WTC11 (cell line): Measurements from ENCODE around the gene GSN. TPM values are rescaled to one million over a fixed set of nuclear protein-coding genes. Genes with fewer than 3 reads are reported as not detected.

ENCODE experiments used
- ATAC-seq: fragments of 200-7000 bp; cut with Tn5 transposase; 2 replicates; pipeline ENCODE4 v1.10.0; 2021; ENCODE audit warnings: mild to moderate bottlenecking, moderate library complexity
- CTCF ChIA-PET: fragments of 300-600 bp; sonication (Branson Sonifier 250); formaldehyde crosslinking; loops from one replicate; lab custom pipeline; 2021; ENCODE audit warnings: antibody characterized with exemption; lab: Charles Lee
- POLR2A ChIA-PET: fragments of 350-600 bp; sonication (Branson Sonifier 250); formaldehyde crosslinking; loops from one replicate; lab custom pipeline; 2021; ENCODE audit warnings: antibody characterized with exemption; lab: Charles Lee
- DNase-seq: peaks from one replicate; pipeline ENCODE4 v3.0.0; 2021; ENCODE audit warnings: low spot score
- H3K27ac Mint-ChIP-seq: 2 replicates; pipeline ENCODE4 v1.8.0; 2021; ENCODE audit warnings: mixed read lengths
- H3K27me3 Mint-ChIP-seq: 2 replicates; pipeline ENCODE4 v1.8.0; 2021; ENCODE audit warnings: low read depth, mild to moderate bottlenecking, moderate library complexity, mixed read lengths
- H3K36me3 Mint-ChIP-seq: 2 replicates; pipeline ENCODE4 v1.8.0; 2021; ENCODE audit warnings: mixed read lengths
- H3K4me1 Mint-ChIP-seq: 2 replicates; pipeline ENCODE4 v1.8.0; 2022; ENCODE audit warnings: mixed read lengths
- H3K4me3 Mint-ChIP-seq: 2 replicates; pipeline ENCODE4 v1.8.0; 2021; ENCODE audit warnings: mild to moderate bottlenecking, moderate library complexity, mixed read lengths
- H3K9me3 Mint-ChIP-seq: 2 replicates; pipeline ENCODE4 v1.8.0; 2021; ENCODE audit warnings: mixed read lengths
- ATF1 ChIP-seq: sonication (generic); formaldehyde crosslinking; IDR thresholded peaks from 2 replicates; pipeline ENCODE4 v1.8.1; 2023; ENCODE audit warnings: mild to moderate bottlenecking, moderate library complexity, missing genetic modification reagents
- EMX1 ChIP-seq: fragments of 250-450 bp; sonication (Bioruptor Pico); IDR thresholded peaks from 2 replicates; pipeline ENCODE4 v1.8.0; 2021; ENCODE audit warnings: mild to moderate bottlenecking
- ETV6 ChIP-seq: sonication (generic); formaldehyde crosslinking; IDR thresholded peaks from 2 replicates; pipeline ENCODE4 v1.8.1; 2022; ENCODE audit warnings: mild to moderate bottlenecking, missing genetic modification reagents
- KAT7 ChIP-seq: sonication (generic); formaldehyde crosslinking; IDR thresholded peaks from 2 replicates; pipeline ENCODE4 v1.8.1; 2023; ENCODE audit warnings: missing genetic modification reagents, mild to moderate bottlenecking, borderline replicate concordance
- NFE2L1 ChIP-seq: sonication (generic); formaldehyde crosslinking; IDR thresholded peaks from 2 replicates; pipeline ENCODE4 v1.8.1; 2023; ENCODE audit warnings: missing genetic modification reagents
- NR2C2 ChIP-seq: sonication (generic); formaldehyde crosslinking; IDR thresholded peaks from 2 replicates; pipeline ENCODE4 v1.8.0; 2022; ENCODE audit warnings: mild to moderate bottlenecking, missing genetic modification reagents
- RORB ChIP-seq: fragments of 250-450 bp; sonication (Bioruptor Pico); IDR thresholded peaks from 2 replicates; pipeline ENCODE4 v1.9.0; 2021; ENCODE audit warnings: mild to moderate bottlenecking
- SOX15 ChIP-seq: fragments of 250-450 bp; sonication (Bioruptor Pico); IDR thresholded peaks from 2 replicates; pipeline ENCODE4 v1.9.0; 2021; ENCODE audit warnings: mild to moderate bottlenecking
- TCF7 ChIP-seq: sonication (generic); formaldehyde crosslinking; IDR thresholded peaks from 2 replicates; pipeline ENCODE4 v1.8.0; 2022; ENCODE audit warnings: mild to moderate bottlenecking, low read depth, missing genetic modification reagents, moderate library complexity
- TP53 ChIP-seq: sonication (generic); formaldehyde crosslinking; IDR thresholded peaks from 2 replicates; pipeline ENCODE4 v1.8.1; 2023; ENCODE audit warnings: mild to moderate bottlenecking, missing genetic modification reagents
- ZMAT4 ChIP-seq: fragments of 250-450 bp; sonication (Bioruptor Pico); IDR thresholded peaks from 2 replicates; pipeline ENCODE4 v1.9.0; 2021; ENCODE audit warnings: mild to moderate bottlenecking
- ZNF138 ChIP-seq: sonication (generic); formaldehyde crosslinking; conservative IDR thresholded peaks from 2 replicates; pipeline ENCODE4 v1.8.1; 2022; ENCODE audit warnings: mild to moderate bottlenecking, moderate library complexity, missing genetic modification reagents
- ZNF512 ChIP-seq: sonication (generic); formaldehyde crosslinking; IDR thresholded peaks from 2 replicates; pipeline ENCODE4 v1.8.1; 2022; ENCODE audit warnings: missing genetic modification reagents, borderline replicate concordance
- total RNA-seq: library from RNA; stranded (reverse); gene quantifications from 3 replicates; pipeline ENCODE4 v1.2.3, GENCODE V29; 2021
- TF ChIP-seq, protein P1 (sequence below): sonication (generic); formaldehyde crosslinking; IDR thresholded peaks from 2 replicates; pipeline ENCODE4 v1.8.0; 2023; ENCODE audit warnings: missing genetic modification reagents
- TF ChIP-seq, protein P2 (sequence below): sonication (generic); formaldehyde crosslinking; IDR thresholded peaks from 2 replicates; pipeline ENCODE4 v1.8.1; 2023; ENCODE audit warnings: mild to moderate bottlenecking, missing genetic modification reagents, moderate library complexity
- TF ChIP-seq, protein P3 (sequence below): sonication (generic); formaldehyde crosslinking; IDR thresholded peaks from 2 replicates; pipeline ENCODE4 v1.8.1; 2022; ENCODE audit warnings: mild to moderate bottlenecking, moderate library complexity, missing genetic modification reagents
- TF ChIP-seq, protein P4 (sequence below): sonication (generic); formaldehyde crosslinking; IDR thresholded peaks from 2 replicates; pipeline ENCODE4 v1.8.0; 2022; ENCODE audit warnings: mild to moderate bottlenecking, missing genetic modification reagents
- TF ChIP-seq, protein P5 (sequence below): sonication (generic); formaldehyde crosslinking; IDR thresholded peaks from 2 replicates; pipeline ENCODE4 v1.8.1; 2022; ENCODE audit warnings: low read depth, missing genetic modification reagents, borderline replicate concordance
- TF ChIP-seq, protein P6 (sequence below): sonication (generic); formaldehyde crosslinking; IDR thresholded peaks from 2 replicates; pipeline ENCODE4 v1.8.0; 2022; ENCODE audit warnings: mild to moderate bottlenecking, missing genetic modification reagents
- TF ChIP-seq, protein P7 (sequence below): sonication (generic); formaldehyde crosslinking; conservative IDR thresholded peaks from 2 replicates; pipeline ENCODE4 v1.8.1; 2022; ENCODE audit warnings: mild to moderate bottlenecking, missing genetic modification reagents

Gene GSN
- total RNA-seq, 1 experiment from 2014 or later: 47.0 TPM

DNA sequence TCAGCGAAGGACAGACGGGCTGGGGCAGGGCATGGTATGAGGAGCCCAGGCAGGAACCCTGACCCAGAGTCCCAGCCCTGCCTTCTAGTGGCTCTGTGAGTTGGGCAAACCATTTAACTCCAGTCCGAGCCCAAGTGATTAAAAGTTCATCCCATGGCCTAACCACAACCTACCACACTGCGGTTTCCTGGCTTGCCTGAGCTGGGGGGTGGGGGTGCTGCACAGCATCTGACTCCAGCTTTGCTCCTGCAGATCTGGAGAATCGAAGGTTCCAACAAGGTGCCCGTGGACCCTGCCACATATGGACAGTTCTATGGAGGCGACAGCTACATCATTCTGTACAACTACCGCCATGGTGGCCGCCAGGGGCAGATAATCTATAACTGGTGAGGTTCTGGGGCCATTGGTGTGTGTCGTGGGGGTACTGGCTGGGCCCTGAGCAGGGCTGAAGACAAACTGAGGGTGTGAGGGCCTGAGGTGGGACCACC lies 53.1 kb downstream of the GSN start:
- Mint-ChIP-seq H3K27me3 (no peaks in the 10 kb centered on the region), H3K4me1 (no peaks in the 10 kb centered on the region), H3K27ac (no peak overlapping the region), H3K36me3 (peaks cover 8% of the 10 kb centered on the region), H3K9me3 (peaks cover 5% of the 10 kb centered on the region; the same call in 1 of the 2 replicates), H3K4me3 (no peak overlapping the region)
- ATAC-seq: no peak
- TF ChIP-seq, protein P1, sequence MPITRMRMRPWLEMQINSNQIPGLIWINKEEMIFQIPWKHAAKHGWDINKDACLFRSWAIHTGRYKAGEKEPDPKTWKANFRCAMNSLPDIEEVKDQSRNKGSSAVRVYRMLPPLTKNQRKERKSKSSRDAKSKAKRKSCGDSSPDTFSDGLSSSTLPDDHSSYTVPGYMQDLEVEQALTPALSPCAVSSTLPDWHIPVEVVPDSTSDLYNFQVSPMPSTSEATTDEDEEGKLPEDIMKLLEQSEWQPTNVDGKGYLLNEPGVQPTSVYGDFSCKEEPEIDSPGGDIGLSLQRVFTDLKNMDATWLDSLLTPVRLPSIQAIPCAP: no peak
- TF ChIP-seq KAT7 (CRISPR knock-in tag): no peak
- no peak for TF ChIP-seq TCF7
- TF ChIP-seq NR2C2: no peak
- TF ChIP-seq, protein P2, sequence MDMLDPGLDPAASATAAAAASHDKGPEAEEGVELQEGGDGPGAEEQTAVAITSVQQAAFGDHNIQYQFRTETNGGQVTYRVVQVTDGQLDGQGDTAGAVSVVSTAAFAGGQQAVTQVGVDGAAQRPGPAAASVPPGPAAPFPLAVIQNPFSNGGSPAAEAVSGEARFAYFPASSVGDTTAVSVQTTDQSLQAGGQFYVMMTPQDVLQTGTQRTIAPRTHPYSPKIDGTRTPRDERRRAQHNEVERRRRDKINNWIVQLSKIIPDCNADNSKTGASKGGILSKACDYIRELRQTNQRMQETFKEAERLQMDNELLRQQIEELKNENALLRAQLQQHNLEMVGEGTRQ (CRISPR knock-in tag): no peak
- no peak for TF ChIP-seq TP53 (CRISPR knock-in tag)
- TF ChIP-seq, protein P3, sequence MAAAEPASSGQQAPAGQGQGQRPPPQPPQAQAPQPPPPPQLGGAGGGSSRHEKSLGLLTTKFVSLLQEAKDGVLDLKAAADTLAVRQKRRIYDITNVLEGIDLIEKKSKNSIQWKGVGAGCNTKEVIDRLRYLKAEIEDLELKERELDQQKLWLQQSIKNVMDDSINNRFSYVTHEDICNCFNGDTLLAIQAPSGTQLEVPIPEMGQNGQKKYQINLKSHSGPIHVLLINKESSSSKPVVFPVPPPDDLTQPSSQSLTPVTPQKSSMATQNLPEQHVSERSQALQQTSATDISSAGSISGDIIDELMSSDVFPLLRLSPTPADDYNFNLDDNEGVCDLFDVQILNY (CRISPR knock-in tag): no peak
- TF ChIP-seq, protein P4, sequence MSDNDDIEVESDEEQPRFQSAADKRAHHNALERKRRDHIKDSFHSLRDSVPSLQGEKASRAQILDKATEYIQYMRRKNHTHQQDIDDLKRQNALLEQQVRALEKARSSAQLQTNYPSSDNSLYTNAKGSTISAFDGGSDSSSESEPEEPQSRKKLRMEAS (CRISPR knock-in tag): no peak
- TF ChIP-seq ZMAT4 (CRISPR knock-in tag): no peak
- TF ChIP-seq NFE2L1: no peak
- TF ChIP-seq ZNF138 (CRISPR knock-in tag): no peak
- no peak for TF ChIP-seq SOX15 (CRISPR knock-in tag)
- TF ChIP-seq ATF1: no peak
- TF ChIP-seq ETV6 (CRISPR knock-in tag): no peak
- TF ChIP-seq, protein P5, sequence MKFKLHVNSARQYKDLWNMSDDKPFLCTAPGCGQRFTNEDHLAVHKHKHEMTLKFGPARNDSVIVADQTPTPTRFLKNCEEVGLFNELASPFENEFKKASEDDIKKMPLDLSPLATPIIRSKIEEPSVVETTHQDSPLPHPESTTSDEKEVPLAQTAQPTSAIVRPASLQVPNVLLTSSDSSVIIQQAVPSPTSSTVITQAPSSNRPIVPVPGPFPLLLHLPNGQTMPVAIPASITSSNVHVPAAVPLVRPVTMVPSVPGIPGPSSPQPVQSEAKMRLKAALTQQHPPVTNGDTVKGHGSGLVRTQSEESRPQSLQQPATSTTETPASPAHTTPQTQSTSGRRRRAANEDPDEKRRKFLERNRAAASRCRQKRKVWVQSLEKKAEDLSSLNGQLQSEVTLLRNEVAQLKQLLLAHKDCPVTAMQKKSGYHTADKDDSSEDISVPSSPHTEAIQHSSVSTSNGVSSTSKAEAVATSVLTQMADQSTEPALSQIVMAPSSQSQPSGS (CRISPR knock-in tag): no peak
- no peak for TF ChIP-seq ZNF512 (CRISPR knock-in tag)
- TF ChIP-seq EMX1 (CRISPR knock-in tag): no peak
- TF ChIP-seq, protein P6, sequence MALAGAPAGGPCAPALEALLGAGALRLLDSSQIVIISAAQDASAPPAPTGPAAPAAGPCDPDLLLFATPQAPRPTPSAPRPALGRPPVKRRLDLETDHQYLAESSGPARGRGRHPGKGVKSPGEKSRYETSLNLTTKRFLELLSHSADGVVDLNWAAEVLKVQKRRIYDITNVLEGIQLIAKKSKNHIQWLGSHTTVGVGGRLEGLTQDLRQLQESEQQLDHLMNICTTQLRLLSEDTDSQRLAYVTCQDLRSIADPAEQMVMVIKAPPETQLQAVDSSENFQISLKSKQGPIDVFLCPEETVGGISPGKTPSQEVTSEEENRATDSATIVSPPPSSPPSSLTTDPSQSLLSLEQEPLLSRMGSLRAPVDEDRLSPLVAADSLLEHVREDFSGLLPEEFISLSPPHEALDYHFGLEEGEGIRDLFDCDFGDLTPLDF (CRISPR knock-in tag): no peak
- TF ChIP-seq, protein P7, sequence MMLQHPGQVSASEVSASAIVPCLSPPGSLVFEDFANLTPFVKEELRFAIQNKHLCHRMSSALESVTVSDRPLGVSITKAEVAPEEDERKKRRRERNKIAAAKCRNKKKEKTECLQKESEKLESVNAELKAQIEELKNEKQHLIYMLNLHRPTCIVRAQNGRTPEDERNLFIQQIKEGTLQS: no peak
- no peak for TF ChIP-seq RORB (CRISPR knock-in tag)
- POLR2A ChIA-PET: interaction anchor here (0.6 kb wide), 1 partner anchor 80 kb away, joined by 3 read pairs; no protein-coding TSS in a partner anchor
- CTCF ChIA-PET: interaction anchor here (1.3 to 2.7 kb wide), 8 partner anchors 14 to 179 kb away, joined by 3 to 42 read pairs (median 11); partner anchors contain the start of gene GGTA1
- DNase-seq: no peak
